GM18907 (cell line): ENCODE data around the gene ELMO1.

Experiments used
- ATAC-seq: cut with Tn5 transposase; IDR thresholded peaks from one replicate; pipeline ENCODE4 v1.9.1; 2021; ENCODE audit warnings: mild to moderate bottlenecking, moderate library complexity; ENCODE audit not compliant: unreplicated experiment

ELMO1 gene

GRCh38 chr7:36821617-36822016 lies 627.0 kb downstream of the ELMO1 start:
- no peak for ATAC-seq

- no peak for ATAC-seq
These were observed 628.0 kb downstream of the ELMO1 start for GRCh38 chr7:36820527-36821170.

- no peak for ATAC-seq
These were observed 629.0 kb downstream of the ELMO1 start for GRCh38 chr7:36819639-36820038.

GRCh38 chr7:36814311-36814710 lies 634.4 kb downstream of the ELMO1 start:
- no peak for ATAC-seq

- no peak for ATAC-seq
These were observed 636.9 kb downstream of the ELMO1 start for GRCh38 chr7:36811807-36812206.

- ATAC-seq = no peak
These were observed 638.2 kb downstream of the ELMO1 start for GRCh38 chr7:36810489-36810888.

GRCh38 chr7:36810032-36810431 lies 638.6 kb downstream of the ELMO1 start:
- ATAC-seq = no peak

GRCh38 chr7:36809510-36809909 lies 639.2 kb downstream of the ELMO1 start:
- ATAC-seq = no peak

GRCh38 chr7:36809086-36809485 lies 639.6 kb downstream of the ELMO1 start:
- no peak for ATAC-seq

GRCh38 chr7:36806891-36807290 lies 641.8 kb downstream of the ELMO1 start:
- no peak for ATAC-seq
